Tibial artery (tissue), 4 donors: Measurements from ENCODE around the gene CDKN2AIPNL.

Source experiments
- DNase-seq, 2 donors: peaks; one replicate each; pipeline ENCODE4 v3.0.0-alpha.2; 2019
- H3K27ac ChIP-seq, 2 donors: fragments of 200-600 bp; sonication (generic) in 1 of 2; 1 replicate in 1 of 2; 2 replicates in 1 of 2; pipeline ENCODE4 v1.5.1; 2018 to 2019; ENCODE audit warnings: mild to moderate bottlenecking in 1 of 2
- H3K27me3 ChIP-seq, 2 donors: fragments of 200-600 bp; sonication (generic) in 1 of 2; one replicate each; pipeline versions ENCODE4 v1.5.1 to v1.6.0; 2016 to 2019
- H3K36me3 ChIP-seq, 3 donors: fragments of 200-600 bp; sonication (generic) in 2 of 3; one replicate each; pipeline ENCODE4 v1.5.1; 2016 to 2019; ENCODE audit warnings: mild to moderate bottlenecking in 2 of 3
- H3K4me1 ChIP-seq, 4 donors: fragments of 200-600 bp; sonication (generic) in 2 of 4; 1 replicate in 3 of 4; 2 replicates in 1 of 4; pipeline ENCODE4 v1.5.1; 2016 to 2019
- H3K4me3 ChIP-seq, 2 donors: fragments of 200-600 bp; sonication (generic) in 1 of 2; 1 replicate in 1 of 2; 2 replicates in 1 of 2; pipeline ENCODE4 v1.5.1; 2018 to 2019; ENCODE audit warnings: mild to moderate bottlenecking in 2 of 2
- H3K9me3 ChIP-seq, 3 donors: fragments of 200-600 bp; sonication (generic) in 1 of 3; one replicate each; pipeline ENCODE4 v1.5.1; 2016 to 2019
- intact Hi-C: fragments of 100-400 bp; cut with DNase I; formaldehyde crosslinking; loops from one replicate; pipeline ENCODE4 v1.15.0; 2023; ENCODE audit warnings: low total_unique reads
- TF ChIP-seq, protein P1 (sequence below), 2 experiments: fragments of 200-600 bp in 1 of 2; fragments of 450-650 bp in 1 of 2; IDR thresholded peaks; one replicate each; pipeline ENCODE4 v1.5.1; 2017 to 2019; ENCODE audit warnings: antibody characterized with exemption in 2 of 2, mild to moderate bottlenecking in 1 of 2, moderate library complexity in 1 of 2

CDKN2AIPNL gene

DNA sequence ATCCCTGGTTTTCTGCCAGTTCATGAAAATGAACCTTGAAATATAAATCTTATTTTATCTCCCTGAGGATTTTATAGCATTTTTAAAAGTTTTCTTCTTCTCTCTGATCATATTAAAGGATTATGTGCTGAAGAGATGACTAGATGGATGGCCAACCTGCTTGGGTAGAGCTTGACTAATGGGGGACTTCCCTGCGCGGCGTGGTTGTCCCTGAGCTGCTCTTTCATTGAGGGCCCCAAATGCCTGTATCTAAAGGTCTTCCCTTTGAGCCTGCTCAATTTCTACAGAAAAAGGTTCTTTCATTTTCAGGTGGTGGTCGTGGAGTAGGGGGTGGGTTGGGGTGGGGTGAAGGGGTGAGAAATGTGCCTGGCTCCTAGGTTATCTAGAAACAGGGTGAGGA is 20.5 kb upstream of the CDKN2AIPNL start:
- Histone ChIP-seq H3K27ac (no peak overlapping the region), H3K36me3 (no peaks in the 10 kb centered on the region), H3K9me3 (no peaks in the 10 kb centered on the region), H3K4me3 (no peak overlapping the region), H3K4me1 (peaks cover 0 to 12% (median 6%) of the 10 kb centered on the region in 4 donors), H3K27me3 (peaks cover 0 to 5% of the 10 kb centered on the region in 2 donors)
- no peak for DNase-seq
- TF ChIP-seq, protein P1, sequence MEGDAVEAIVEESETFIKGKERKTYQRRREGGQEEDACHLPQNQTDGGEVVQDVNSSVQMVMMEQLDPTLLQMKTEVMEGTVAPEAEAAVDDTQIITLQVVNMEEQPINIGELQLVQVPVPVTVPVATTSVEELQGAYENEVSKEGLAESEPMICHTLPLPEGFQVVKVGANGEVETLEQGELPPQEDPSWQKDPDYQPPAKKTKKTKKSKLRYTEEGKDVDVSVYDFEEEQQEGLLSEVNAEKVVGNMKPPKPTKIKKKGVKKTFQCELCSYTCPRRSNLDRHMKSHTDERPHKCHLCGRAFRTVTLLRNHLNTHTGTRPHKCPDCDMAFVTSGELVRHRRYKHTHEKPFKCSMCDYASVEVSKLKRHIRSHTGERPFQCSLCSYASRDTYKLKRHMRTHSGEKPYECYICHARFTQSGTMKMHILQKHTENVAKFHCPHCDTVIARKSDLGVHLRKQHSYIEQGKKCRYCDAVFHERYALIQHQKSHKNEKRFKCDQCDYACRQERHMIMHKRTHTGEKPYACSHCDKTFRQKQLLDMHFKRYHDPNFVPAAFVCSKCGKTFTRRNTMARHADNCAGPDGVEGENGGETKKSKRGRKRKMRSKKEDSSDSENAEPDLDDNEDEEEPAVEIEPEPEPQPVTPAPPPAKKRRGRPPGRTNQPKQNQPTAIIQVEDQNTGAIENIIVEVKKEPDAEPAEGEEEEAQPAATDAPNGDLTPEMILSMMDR (IDR thresholded peaks at IDR 0.05) = no peak
- intact Hi-C loops = no loop called here

DNA sequence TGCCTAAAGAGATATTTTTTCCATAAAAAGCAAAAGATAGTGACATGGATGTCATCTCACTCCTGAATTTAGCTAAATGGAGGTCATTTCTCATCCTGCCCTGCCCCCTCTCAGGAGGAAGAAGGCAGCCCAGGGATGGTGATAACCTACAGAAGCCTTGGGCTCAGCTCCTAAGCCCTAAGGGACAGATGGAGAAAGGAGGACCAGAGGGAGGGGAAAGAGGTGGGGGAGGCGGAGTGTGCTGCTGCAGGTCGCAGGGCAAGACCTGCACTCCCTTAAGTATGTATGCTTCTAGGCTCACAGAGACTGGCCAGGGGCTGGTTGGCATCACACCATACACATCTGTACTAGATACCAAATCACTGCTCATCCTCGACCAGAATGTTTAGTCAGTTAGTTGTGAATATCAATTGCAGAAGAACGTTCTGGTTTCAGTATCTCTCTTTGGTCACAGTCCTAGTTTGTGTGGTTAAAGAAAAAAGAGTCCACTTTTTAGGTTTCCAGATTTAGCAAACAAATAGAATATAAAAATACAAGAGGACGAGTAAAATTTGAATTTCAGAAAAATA is 18.4 kb upstream of the CDKN2AIPNL start:
- no peak overlapping the region for H3K4me3 ChIP-seq
- H3K4me1 ChIP-seq = peaks cover 0 to 4% (median 0%) of the 10 kb centered on the region in 4 donors
- no peak for DNase-seq
- TF ChIP-seq, protein P1 (IDR thresholded peaks at IDR 0.05) = no peak
- no peak overlapping the region for H3K27ac ChIP-seq
- H3K9me3 ChIP-seq = no peaks in the 10 kb centered on the region
- intact Hi-C loops = no loop called here
- no peaks in the 10 kb centered on the region for H3K36me3 ChIP-seq
- peaks cover 0 to 10% of the 10 kb centered on the region in 2 donors for H3K27me3 ChIP-seq

DNA sequence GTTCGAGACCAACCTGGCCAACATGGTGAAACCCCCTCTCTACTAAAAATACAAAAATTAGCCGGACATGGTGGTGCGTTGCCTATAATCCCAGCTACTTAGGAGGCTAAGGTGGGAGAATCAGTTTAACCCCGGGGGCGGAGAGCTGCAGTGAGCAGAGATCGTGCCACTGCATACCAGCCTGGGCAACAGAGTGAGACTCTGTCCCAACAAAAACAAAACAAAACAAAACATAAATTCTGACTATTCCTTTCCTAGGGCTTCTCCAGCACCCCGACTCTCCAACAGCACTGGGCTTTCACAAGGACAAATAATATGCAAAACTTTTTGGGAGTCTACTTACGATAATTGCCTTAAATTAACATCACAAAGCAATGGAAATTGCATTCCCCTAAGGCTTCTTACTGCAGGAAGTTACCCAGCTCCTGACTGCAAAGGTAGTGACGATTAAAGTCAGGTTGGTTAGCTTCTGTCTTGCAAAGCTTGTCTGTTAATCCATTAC is 15.9 kb upstream of the CDKN2AIPNL start:
- intact Hi-C loops = no loop called here
- TF ChIP-seq, protein P1 (IDR thresholded peaks at IDR 0.05) = no peak
- H3K4me1 ChIP-seq = peaks cover 0 to 4% (median 0%) of the 10 kb centered on the region in 4 donors
- DNase-seq = no peak
- H3K4me3 ChIP-seq = no peak overlapping the region
- H3K9me3 ChIP-seq = no peaks in the 10 kb centered on the region
- no peak overlapping the region for H3K27ac ChIP-seq
- H3K36me3 ChIP-seq = no peaks in the 10 kb centered on the region
- peaks cover 0 to 10% of the 10 kb centered on the region in 2 donors for H3K27me3 ChIP-seq

DNA sequence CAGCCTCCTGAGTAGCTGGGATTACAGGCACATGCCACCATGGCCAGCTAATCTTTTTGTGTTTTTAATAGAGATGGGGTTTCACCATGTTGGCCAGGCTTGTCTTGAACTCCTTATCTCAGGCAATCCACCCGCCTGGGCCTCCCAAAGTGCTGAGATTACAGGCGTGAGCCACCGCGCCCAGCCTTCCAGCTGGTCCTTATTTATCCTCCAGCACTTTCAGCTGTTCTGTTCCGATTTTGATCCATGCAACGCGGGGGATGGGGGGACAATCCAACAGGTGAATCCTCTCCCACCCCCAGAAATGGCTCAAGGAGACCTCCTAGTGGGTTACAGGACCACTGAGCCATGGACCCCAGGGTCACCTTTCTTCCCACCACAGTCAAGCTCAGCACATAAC is 14.7 kb upstream of the CDKN2AIPNL start:
- no peak for DNase-seq

DNA sequence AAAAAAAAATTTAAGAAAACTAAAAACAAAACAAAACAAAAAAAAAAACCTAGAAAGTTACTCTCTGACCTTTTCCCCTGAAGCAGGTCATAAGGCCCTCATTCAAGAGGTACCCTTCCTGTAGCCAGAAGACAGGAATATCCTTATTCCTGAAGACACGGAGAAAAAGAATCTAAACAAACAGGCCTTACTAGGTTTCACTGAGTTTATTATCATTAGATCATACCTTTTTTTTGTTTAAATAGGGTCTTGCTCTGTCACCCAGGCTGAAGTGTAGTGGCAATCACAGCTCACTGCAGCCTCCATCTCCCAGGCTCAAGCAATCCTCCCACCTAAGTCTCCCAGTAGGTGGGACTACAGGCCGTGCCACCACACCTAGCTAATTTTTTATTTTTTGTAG is 11.7 kb upstream of the CDKN2AIPNL start:
- TF ChIP-seq, protein P1 (IDR thresholded peaks at IDR 0.05) = no peak
- intact Hi-C loops = no loop called here
- no peak overlapping the region for H3K4me3 ChIP-seq
- peaks cover 0 to 4% (median 0%) of the 10 kb centered on the region in 4 donors for H3K4me1 ChIP-seq
- peaks cover 0 to 6% of the 10 kb centered on the region in 2 donors for H3K27me3 ChIP-seq
- no peaks in the 10 kb centered on the region for H3K36me3 ChIP-seq
- H3K9me3 ChIP-seq = peaks cover 0 to 7% (median 4%) of the 10 kb centered on the region in 3 donors
- no peak overlapping the region for H3K27ac ChIP-seq
- no peak for DNase-seq

More for the DNA sequence above, 14.7 kb upstream of the CDKN2AIPNL start:
- Histone ChIP-seq H3K9me3 (no peaks in the 10 kb centered on the region), H3K27me3 (peaks cover 0 to 10% of the 10 kb centered on the region in 2 donors), H3K27ac (no peak overlapping the region), H3K4me1 (peaks cover 0 to 4% (median 0%) of the 10 kb centered on the region in 4 donors), H3K36me3 (no peaks in the 10 kb centered on the region), H3K4me3 (no peak overlapping the region)
- intact Hi-C loops = no loop called here
- TF ChIP-seq, protein P1 (IDR thresholded peaks at IDR 0.05) = no peak
